Liver (tissue), 9 donors: Measurements from ENCODE around the gene TENM3. TPM values are rescaled to one million over a fixed set of nuclear protein-coding genes. Genes with fewer than 3 reads are reported as not detected.

Experiments
- DNase-seq: peaks from one replicate; pipeline ENCODE4 v3.0.0-alpha.2; 2017; ENCODE audit warnings: low spot score
- H3K27ac ChIP-seq, 2 donors: one replicate each; pipeline ENCODE4 v1.7.0; 2013; ENCODE audit warnings: inconsistent platforms in 2 of 2, low read length in 2 of 2, control low read depth in 1 of 2, low read depth in 1 of 2, mild to moderate bottlenecking in 1 of 2
- H3K27me3 ChIP-seq, 4 donors: one replicate each; pipeline versions ENCODE4 v1.6.1 to v1.7.0; 2013; ENCODE audit warnings: low read length in 3 of 4, inconsistent platforms in 1 of 4, mild to moderate bottlenecking in 1 of 4, moderate library complexity in 1 of 4; ENCODE audit not compliant: control insufficient read depth in 4 of 4, insufficient read depth in 4 of 4
- H3K36me3 ChIP-seq, 4 donors: one replicate each; pipeline versions ENCODE4 v1.6.1 to v1.7.0; 2013; ENCODE audit warnings: low read length in 3 of 4, mild to moderate bottlenecking in 3 of 4, low read depth in 1 of 4, moderate library complexity in 1 of 4; ENCODE audit not compliant: control insufficient read depth in 4 of 4, insufficient read depth in 3 of 4
- H3K4me1 ChIP-seq, 4 donors: one replicate each; pipeline versions ENCODE4 v1.6.1 to v1.7.0; 2013; ENCODE audit warnings: low read length in 3 of 4, mild to moderate bottlenecking in 3 of 4, moderate library complexity in 1 of 4; ENCODE audit not compliant: control insufficient read depth in 4 of 4, insufficient read depth in 4 of 4
- H3K4me3 ChIP-seq, 3 donors: one replicate each; pipeline versions ENCODE4 v1.6.1 to v1.7.0; 2013; ENCODE audit warnings: low read length in 3 of 3, control low read depth in 1 of 3, low read depth in 1 of 3, mild to moderate bottlenecking in 1 of 3
- H3K9ac ChIP-seq, 2 donors: one replicate each; pipeline ENCODE4 v1.7.0; 2013; ENCODE audit warnings: low read length in 2 of 2, mild to moderate bottlenecking in 2 of 2, moderate library complexity in 2 of 2, control low read depth in 1 of 2, low read depth in 1 of 2
- H3K9me3 ChIP-seq, 4 donors: one replicate each; pipeline versions ENCODE4 v1.6.1 to v1.7.0; 2013; ENCODE audit warnings: low read length in 3 of 4; ENCODE audit not compliant: control insufficient read depth in 4 of 4
- CTCF ChIP-seq: fragments of 150-350 bp; IDR thresholded peaks from 2 replicates; pipeline ENCODE4 v1.5.1; 2017; ENCODE audit warnings: improper control_type of control experiment, low read depth, low read length; ENCODE audit not compliant: missing input control
- EGR1 ChIP-seq, 2 donors: IDR thresholded peaks; 2 replicates each; pipeline ENCODE4 v1.6.1; 2016 to 2018; ENCODE audit warnings: antibody characterized with exemption in 2 of 2, low read depth in 2 of 2
- FOXA2 ChIP-seq: IDR thresholded peaks from 2 replicates; pipeline ENCODE4 v1.6.1; 2016; ENCODE audit warnings: antibody characterized with exemption
- GABPA ChIP-seq, 2 donors: IDR thresholded peaks in 1 of 2; conservative IDR thresholded peaks in 1 of 2; 2 replicates each; pipeline ENCODE4 v1.6.1; 2016; ENCODE audit warnings: antibody characterized with exemption in 2 of 2, mild to moderate bottlenecking in 1 of 2, moderate library complexity in 1 of 2
- HNF4A ChIP-seq, 2 donors: conservative IDR thresholded peaks; 2 replicates each; pipeline ENCODE4 v1.6.1; 2016; ENCODE audit warnings: antibody characterized with exemption in 2 of 2, mild to moderate bottlenecking in 2 of 2
- HNF4G ChIP-seq: IDR thresholded peaks from 2 replicates; pipeline ENCODE4 v1.6.1; 2016; ENCODE audit warnings: antibody characterized with exemption
- NR2F2 ChIP-seq: IDR thresholded peaks from 2 replicates; pipeline ENCODE4 v1.6.1; 2016; ENCODE audit warnings: antibody characterized with exemption
- RAD21 ChIP-seq, 2 donors: IDR thresholded peaks; 2 replicates each; pipeline ENCODE4 v1.6.1; 2016; ENCODE audit warnings: antibody characterized with exemption in 2 of 2, mild to moderate bottlenecking in 2 of 2
- RXRA ChIP-seq, 2 donors: IDR thresholded peaks; 2 replicates each; pipeline ENCODE4 v1.6.1; 2017 to 2018; ENCODE audit warnings: antibody characterized with exemption in 2 of 2, mild to moderate bottlenecking in 1 of 2
- SP1 ChIP-seq: IDR thresholded peaks from 2 replicates; pipeline ENCODE4 v1.6.1; 2018; ENCODE audit warnings: antibody characterized with exemption, mild to moderate bottlenecking
- TAF1 ChIP-seq: conservative IDR thresholded peaks from 2 replicates; pipeline ENCODE4 v1.6.1; 2016; ENCODE audit warnings: antibody characterized with exemption, mild to moderate bottlenecking
- YY1 ChIP-seq: IDR thresholded peaks from 2 replicates; pipeline ENCODE4 v1.6.1; 2016; ENCODE audit warnings: antibody characterized with exemption, mild to moderate bottlenecking
- whole genome bisulfite sequencing: extraction: QIAGEN DNeasy Blood & Tissue Kit; methylation state at CpG from one replicate; pipeline ENCODE4 v1.1.7; 2013; 5-methylcytosine and 5-hydroxymethylcytosine counted together
- polyA plus RNA-seq, 2 donors: library from polyadenylated mRNA; stranded (reverse) in 1 of 2; unstranded in 1 of 2; fragments of 200-250 nt in 1 of 2; fragments of >200 nt in 1 of 2; fragmentation: Nextera tagmentation in 1 of 2; extraction: Ambion mirVana in 1 of 2; gene quantifications; one replicate each; pipeline versions ENCODE4 v1.2.1 to v1.2.3, GENCODE V29; 2013 to 2015
- total RNA-seq, 2 donors: library from RNA; depleted of rRNA; stranded (reverse); fragments of >200 nt; gene quantifications; one replicate each; pipeline ENCODE4 v1.2.3, GENCODE V29; 2014
- TF ChIP-seq, protein P1 (sequence below): IDR thresholded peaks from 2 replicates; pipeline ENCODE4 v1.6.1; 2016; ENCODE audit warnings: antibody characterized with exemption, mild to moderate bottlenecking
- TF ChIP-seq, protein P2 (sequence below): IDR thresholded peaks from 2 replicates; pipeline ENCODE4 v1.6.1; 2016; ENCODE audit warnings: antibody characterized with exemption
- TF ChIP-seq, protein P3 (sequence below): IDR thresholded peaks from 2 replicates; pipeline ENCODE4 v1.6.1; 2016; ENCODE audit warnings: antibody characterized with exemption
- donor health status: healthy.
- donor health status: healthy.
- donor health status: healthy.
- donor health status: healthy.
- donor health status: healthy.

The TENM3 gene
- total and polyA plus RNA-seq, 4 donors, result 0.32 to 16.8 (median 0.70) TPM

DNA sequence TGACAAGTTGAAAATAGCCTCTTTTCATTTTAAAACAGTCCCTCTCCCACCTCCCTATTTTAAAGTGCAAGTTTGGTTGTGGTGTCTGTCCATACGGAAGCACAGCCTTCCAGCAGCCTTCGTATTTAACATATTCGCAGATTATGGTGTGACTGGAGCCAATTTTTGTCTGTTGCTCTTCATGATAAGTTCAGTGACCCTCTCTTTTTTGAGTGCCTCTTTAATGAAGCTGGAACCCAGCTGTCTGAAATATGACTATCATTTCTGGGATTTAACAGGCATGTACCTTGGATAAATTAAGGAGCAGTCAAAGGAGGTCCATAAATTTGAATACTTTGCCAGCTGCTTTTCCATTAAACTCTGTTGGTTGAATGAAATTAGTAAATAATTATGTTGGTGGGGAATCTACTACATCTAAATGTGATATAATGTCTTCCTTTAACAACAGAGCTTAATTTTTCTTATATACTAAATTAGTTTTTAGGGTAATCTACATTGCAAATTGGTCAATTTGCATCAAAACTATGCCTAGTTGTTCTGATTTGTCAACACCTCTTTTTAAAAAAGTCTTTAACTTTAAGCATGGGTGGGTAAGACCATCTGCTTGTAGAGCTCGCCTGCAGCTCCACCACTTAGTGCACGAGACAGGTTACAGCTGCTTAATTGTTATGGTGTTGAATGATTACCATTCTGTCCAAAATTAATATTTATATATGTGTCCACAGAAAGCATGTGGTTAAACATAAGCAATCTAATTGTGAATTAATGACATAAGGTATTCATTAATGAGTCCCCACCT lies 457.4 kb downstream of the TENM3 start:
- no peaks in the 10 kb centered on the region for H3K9me3 ChIP-seq
- H3K9ac ChIP-seq, result no peak overlapping the region
- H3K27me3 ChIP-seq, result no peaks in the 10 kb centered on the region
- no peak overlapping the region for H3K27ac ChIP-seq
- WGBS, result 85% methylated on average over 5 of the region's 5 CpGs
- no peaks in the 10 kb centered on the region for H3K4me1 ChIP-seq
- H3K4me3 ChIP-seq, result no peak overlapping the region
- TF ChIP-seq RAD21 (IDR thresholded peaks at IDR 0.05), result no peak
- TF ChIP-seq, protein P1, sequence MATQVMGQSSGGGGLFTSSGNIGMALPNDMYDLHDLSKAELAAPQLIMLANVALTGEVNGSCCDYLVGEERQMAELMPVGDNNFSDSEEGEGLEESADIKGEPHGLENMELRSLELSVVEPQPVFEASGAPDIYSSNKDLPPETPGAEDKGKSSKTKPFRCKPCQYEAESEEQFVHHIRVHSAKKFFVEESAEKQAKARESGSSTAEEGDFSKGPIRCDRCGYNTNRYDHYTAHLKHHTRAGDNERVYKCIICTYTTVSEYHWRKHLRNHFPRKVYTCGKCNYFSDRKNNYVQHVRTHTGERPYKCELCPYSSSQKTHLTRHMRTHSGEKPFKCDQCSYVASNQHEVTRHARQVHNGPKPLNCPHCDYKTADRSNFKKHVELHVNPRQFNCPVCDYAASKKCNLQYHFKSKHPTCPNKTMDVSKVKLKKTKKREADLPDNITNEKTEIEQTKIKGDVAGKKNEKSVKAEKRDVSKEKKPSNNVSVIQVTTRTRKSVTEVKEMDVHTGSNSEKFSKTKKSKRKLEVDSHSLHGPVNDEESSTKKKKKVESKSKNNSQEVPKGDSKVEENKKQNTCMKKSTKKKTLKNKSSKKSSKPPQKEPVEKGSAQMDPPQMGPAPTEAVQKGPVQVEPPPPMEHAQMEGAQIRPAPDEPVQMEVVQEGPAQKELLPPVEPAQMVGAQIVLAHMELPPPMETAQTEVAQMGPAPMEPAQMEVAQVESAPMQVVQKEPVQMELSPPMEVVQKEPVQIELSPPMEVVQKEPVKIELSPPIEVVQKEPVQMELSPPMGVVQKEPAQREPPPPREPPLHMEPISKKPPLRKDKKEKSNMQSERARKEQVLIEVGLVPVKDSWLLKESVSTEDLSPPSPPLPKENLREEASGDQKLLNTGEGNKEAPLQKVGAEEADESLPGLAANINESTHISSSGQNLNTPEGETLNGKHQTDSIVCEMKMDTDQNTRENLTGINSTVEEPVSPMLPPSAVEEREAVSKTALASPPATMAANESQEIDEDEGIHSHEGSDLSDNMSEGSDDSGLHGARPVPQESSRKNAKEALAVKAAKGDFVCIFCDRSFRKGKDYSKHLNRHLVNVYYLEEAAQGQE, result no peak
- TF ChIP-seq, protein P2, sequence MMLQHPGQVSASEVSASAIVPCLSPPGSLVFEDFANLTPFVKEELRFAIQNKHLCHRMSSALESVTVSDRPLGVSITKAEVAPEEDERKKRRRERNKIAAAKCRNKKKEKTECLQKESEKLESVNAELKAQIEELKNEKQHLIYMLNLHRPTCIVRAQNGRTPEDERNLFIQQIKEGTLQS, result no peak
- no peak for TF ChIP-seq GABPA (IDR thresholded peaks at IDR 0.05 in 1 of 2, conservative IDR thresholded peaks at IDR 0.05 in 1 of 2)
- no peak for TF ChIP-seq HNF4A (conservative IDR thresholded peaks at IDR 0.05)
- TF ChIP-seq, protein P3, sequence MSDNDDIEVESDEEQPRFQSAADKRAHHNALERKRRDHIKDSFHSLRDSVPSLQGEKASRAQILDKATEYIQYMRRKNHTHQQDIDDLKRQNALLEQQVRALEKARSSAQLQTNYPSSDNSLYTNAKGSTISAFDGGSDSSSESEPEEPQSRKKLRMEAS, result no peak
- TF ChIP-seq HNF4G, result no peak
- TF ChIP-seq RXRA (IDR thresholded peaks at IDR 0.05), result no peak
- TF ChIP-seq YY1, result no peak
- TF ChIP-seq NR2F2, result no peak
- no peak for TF ChIP-seq SP1
- no peak for TF ChIP-seq FOXA2
- no peak for TF ChIP-seq EGR1 (IDR thresholded peaks at IDR 0.05; ENCODE audit: low read depth in 2 of 2)
- no peak for TF ChIP-seq CTCF
- no peak for TF ChIP-seq TAF1
- no peak for DNase-seq
- no peaks in the 10 kb centered on the region for H3K36me3 ChIP-seq

DNA sequence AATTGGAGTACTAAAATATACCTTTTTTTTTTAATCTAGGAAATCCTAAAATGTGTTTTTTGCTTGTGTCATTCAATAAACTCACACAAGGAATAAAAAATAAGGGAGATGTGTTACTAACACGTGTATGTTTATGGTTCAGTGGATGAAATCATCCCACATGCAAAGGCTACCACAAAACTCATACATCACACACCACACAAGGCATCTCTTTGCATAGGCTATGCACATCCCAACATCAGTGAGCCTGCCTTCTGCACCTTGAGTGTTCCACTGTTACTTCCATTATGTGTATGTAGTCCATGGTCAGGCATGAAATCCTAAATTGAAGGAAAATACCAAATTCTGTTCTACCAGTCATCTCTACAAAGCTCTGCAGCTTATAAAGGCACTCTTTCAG lies 460.9 kb downstream of the TENM3 start:
- Histone ChIP-seq H3K9me3 (no peaks in the 10 kb centered on the region), H3K27ac (no peak overlapping the region), H3K36me3 (no peaks in the 10 kb centered on the region), H3K4me1 (no peaks in the 10 kb centered on the region), H3K9ac (no peak overlapping the region), H3K4me3 (no peak overlapping the region), H3K27me3 (no peaks in the 10 kb centered on the region)
- 65% methylated on average over 1 of the region's 1 CpG for WGBS
- DNase-seq, result no peak
- no peak for TF ChIP-seq RAD21 (IDR thresholded peaks at IDR 0.05)
- TF ChIP-seq SP1, result no peak
- no peak for TF ChIP-seq RXRA (IDR thresholded peaks at IDR 0.05)
- TF ChIP-seq EGR1 (IDR thresholded peaks at IDR 0.05; ENCODE audit: low read depth in 2 of 2), result no peak
- no peak for TF ChIP-seq HNF4G
- TF ChIP-seq, protein P3, result no peak
